Retinal pigment epithelial cell (primary cell): ENCODE results near the gene USP10.

Experiments used
- DNase-seq: peaks from one replicate; pipeline ENCODE4 v3.0.0-alpha.2; 2010; ENCODE audit warnings: low read depth
- H3K4me3 ChIP-seq: 2 replicates; pipeline ENCODE4 v1.5.1; 2011; ENCODE audit warnings: mild to moderate bottlenecking, low read length, control low read depth, moderate library complexity
- TF ChIP-seq, protein P1 (sequence below): conservative IDR thresholded peaks from 2 replicates; pipeline ENCODE4 v1.5.1; 2011; ENCODE audit warnings: low read depth, low read length, control low read depth, inconsistent platforms

The USP10 gene

GRCh38 chr16:84828322-84828721, 128.5 kb downstream of the USP10 start:
- DNase-seq = no peak
- TF ChIP-seq, protein P1, sequence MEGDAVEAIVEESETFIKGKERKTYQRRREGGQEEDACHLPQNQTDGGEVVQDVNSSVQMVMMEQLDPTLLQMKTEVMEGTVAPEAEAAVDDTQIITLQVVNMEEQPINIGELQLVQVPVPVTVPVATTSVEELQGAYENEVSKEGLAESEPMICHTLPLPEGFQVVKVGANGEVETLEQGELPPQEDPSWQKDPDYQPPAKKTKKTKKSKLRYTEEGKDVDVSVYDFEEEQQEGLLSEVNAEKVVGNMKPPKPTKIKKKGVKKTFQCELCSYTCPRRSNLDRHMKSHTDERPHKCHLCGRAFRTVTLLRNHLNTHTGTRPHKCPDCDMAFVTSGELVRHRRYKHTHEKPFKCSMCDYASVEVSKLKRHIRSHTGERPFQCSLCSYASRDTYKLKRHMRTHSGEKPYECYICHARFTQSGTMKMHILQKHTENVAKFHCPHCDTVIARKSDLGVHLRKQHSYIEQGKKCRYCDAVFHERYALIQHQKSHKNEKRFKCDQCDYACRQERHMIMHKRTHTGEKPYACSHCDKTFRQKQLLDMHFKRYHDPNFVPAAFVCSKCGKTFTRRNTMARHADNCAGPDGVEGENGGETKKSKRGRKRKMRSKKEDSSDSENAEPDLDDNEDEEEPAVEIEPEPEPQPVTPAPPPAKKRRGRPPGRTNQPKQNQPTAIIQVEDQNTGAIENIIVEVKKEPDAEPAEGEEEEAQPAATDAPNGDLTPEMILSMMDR = no peak
- H3K4me3 ChIP-seq = no peak overlapping the region
